Measurements from ENCODE around the gene CEPT1.

DNA sequence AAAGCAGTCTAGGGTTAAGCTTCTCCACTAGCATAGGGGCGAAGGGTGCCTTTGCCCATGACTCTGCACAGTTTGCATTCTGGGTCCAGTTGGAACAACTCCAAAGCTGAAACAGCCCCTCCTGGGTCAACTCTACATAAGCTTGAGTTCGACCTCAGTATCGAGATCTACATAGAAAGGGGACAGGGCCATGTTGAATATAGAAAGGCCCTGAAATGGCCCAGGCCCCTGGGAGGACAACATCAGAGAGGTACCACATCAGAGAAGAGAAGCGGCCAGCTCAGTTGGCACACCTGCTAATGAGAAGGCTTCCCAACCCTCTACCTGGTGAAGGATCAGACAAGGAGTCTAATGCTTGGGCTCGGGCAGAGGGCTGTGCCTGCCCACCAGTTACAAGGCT is 58.8 kb downstream of the CEPT1 start:
- TF ChIP-seq, protein P1, sequence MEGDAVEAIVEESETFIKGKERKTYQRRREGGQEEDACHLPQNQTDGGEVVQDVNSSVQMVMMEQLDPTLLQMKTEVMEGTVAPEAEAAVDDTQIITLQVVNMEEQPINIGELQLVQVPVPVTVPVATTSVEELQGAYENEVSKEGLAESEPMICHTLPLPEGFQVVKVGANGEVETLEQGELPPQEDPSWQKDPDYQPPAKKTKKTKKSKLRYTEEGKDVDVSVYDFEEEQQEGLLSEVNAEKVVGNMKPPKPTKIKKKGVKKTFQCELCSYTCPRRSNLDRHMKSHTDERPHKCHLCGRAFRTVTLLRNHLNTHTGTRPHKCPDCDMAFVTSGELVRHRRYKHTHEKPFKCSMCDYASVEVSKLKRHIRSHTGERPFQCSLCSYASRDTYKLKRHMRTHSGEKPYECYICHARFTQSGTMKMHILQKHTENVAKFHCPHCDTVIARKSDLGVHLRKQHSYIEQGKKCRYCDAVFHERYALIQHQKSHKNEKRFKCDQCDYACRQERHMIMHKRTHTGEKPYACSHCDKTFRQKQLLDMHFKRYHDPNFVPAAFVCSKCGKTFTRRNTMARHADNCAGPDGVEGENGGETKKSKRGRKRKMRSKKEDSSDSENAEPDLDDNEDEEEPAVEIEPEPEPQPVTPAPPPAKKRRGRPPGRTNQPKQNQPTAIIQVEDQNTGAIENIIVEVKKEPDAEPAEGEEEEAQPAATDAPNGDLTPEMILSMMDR (conservative IDR thresholded peaks at IDR 0.05; ENCODE audit: low read depth, low read length): no peak
- no peak for TF ChIP-seq EZH2 (IDR thresholded peaks at IDR 0.05; ENCODE audit: borderline replicate concordance, low read depth, low read length, poor library complexity, severe bottlenecking)
